Stimulated activated naive B cell treated with anti-CD40 and anti-IgM and Interleukin-4, amounts not matched to agents 10 μg/mL and 1 μg/mL and 100 μg/mL, for 72 hours (primary cell): Measurements from ENCODE around the gene PREPL.

Source experiments
- ATAC-seq, 2 donors: fragments of 150-1000 bp; cut with Tn5 transposase; replicated peaks; 2 replicates each; pipeline ENCODE4 v1.10.0; 2021; ENCODE audit warnings: moderate library complexity in 1 of 2
- DNase-seq: peaks from one replicate; pipeline ENCODE4 v3.0.0; 2021
- H3K27ac Mint-ChIP-seq: one replicate; pipeline ENCODE4 v1.8.0; 2022; ENCODE audit warnings: mild to moderate bottlenecking, mixed read lengths
- H3K27me3 Mint-ChIP-seq, 2 donors: one replicate each; pipeline ENCODE4 v1.8.0; 2022; ENCODE audit warnings: mixed read lengths in 2 of 2
- H3K36me3 Mint-ChIP-seq, 2 donors: one replicate each; pipeline ENCODE4 v1.8.0; 2022; ENCODE audit warnings: mixed read lengths in 2 of 2, mild to moderate bottlenecking in 1 of 2
- H3K4me1 Mint-ChIP-seq, 2 donors: one replicate each; pipeline ENCODE4 v1.8.0; 2022; ENCODE audit warnings: mixed read lengths in 2 of 2, mild to moderate bottlenecking in 1 of 2
- H3K4me3 Mint-ChIP-seq, 2 donors: one replicate each; pipeline ENCODE4 v1.8.0; 2022; ENCODE audit warnings: mild to moderate bottlenecking in 2 of 2, mixed read lengths in 2 of 2, moderate library complexity in 1 of 2
- H3K9me3 Mint-ChIP-seq, 2 donors: one replicate each; pipeline ENCODE4 v1.8.0; 2022; ENCODE audit warnings: mixed read lengths in 2 of 2, mild to moderate bottlenecking in 1 of 2

Gene PREPL

DNA sequence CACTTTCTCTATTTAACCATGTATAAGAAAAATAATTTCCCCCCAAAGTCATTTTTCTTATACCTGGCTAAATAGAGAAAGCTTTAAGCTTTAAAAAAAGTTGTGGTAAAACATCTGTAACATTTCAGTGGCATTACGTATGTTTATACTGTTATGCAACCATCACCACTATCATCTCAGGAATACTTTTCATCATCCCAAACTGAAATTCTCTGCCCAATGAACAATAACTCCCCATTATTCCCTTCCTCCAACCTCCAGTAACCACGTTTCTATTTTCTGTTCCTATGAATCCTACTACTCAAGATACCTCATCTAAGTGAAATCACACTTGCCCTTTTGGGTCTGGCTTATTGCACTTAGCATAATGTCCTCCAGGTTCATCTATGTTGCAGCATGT, 87.7 kb downstream of the PREPL start:
- peaks cover 0 to 1% of the 10 kb centered on the region in 2 donors for H3K4me1 Mint-ChIP-seq
- H3K4me3 Mint-ChIP-seq, result no peak overlapping the region
- H3K9me3 Mint-ChIP-seq, result peaks cover 0 to 7% of the 10 kb centered on the region in 2 donors
- H3K36me3 Mint-ChIP-seq, result no peaks in the 10 kb centered on the region
- ATAC-seq (no peak), DNase-seq (no peak)
- no peak overlapping the region for H3K27ac Mint-ChIP-seq
- H3K27me3 Mint-ChIP-seq, result no peaks in the 10 kb centered on the region

DNA sequence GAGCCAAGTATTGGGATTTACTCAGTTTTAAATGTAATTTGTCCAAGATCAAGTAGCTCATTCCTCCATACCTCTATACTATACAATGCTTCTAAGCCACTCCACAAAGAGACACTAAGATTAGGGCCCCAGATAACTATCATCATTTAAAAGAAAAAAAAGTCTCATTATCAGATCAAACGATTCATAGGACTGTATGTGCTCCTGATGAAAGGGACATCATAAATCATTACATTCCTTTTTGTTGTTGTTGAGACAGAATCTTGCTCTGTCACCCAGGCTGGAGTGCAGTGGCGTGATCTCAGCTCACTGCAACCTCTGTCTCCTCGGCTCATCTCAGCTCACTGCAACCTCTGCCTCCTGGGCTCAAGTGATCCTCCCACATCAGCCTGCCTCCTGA, 88.2 kb downstream of the PREPL start:
- H3K27me3 Mint-ChIP-seq, result no peaks in the 10 kb centered on the region
- H3K27ac Mint-ChIP-seq, result no peak overlapping the region
- no peak overlapping the region for H3K4me3 Mint-ChIP-seq
- no peaks in the 10 kb centered on the region for H3K36me3 Mint-ChIP-seq
- peaks cover 0 to 7% of the 10 kb centered on the region in 2 donors for H3K9me3 Mint-ChIP-seq
- peaks cover 0 to 2% of the 10 kb centered on the region in 2 donors for H3K4me1 Mint-ChIP-seq
- DNase-seq (no peak), ATAC-seq (no peak)

DNA sequence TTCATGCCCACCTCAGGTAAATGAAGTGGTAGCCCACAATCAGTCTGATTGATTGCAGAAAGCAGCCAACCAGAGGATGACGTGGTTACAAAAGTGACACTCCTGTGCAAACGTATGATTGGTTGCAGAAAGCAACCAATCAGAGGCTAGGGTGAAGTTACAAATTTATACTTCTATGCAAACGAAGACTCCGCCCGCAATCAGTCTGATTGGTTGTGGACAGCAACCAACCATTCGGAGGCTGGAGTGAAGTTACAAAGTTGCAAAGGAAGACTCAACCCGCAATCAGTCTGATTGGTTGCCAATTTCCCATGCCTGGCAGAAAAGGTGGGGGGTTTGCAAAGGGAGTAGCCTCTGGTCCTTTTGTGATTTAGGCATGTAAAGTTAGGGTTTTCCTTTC, 90.0 kb downstream of the PREPL start:
- no peak overlapping the region for H3K27ac Mint-ChIP-seq
- peaks cover 0 to 2% of the 10 kb centered on the region in 2 donors for H3K4me1 Mint-ChIP-seq
- H3K27me3 Mint-ChIP-seq, result no peaks in the 10 kb centered on the region
- H3K4me3 Mint-ChIP-seq, result no peak overlapping the region
- peaks cover 0 to 7% of the 10 kb centered on the region in 2 donors for H3K9me3 Mint-ChIP-seq
- ATAC-seq (no peak), DNase-seq (no peak)
- no peaks in the 10 kb centered on the region for H3K36me3 Mint-ChIP-seq

DNA sequence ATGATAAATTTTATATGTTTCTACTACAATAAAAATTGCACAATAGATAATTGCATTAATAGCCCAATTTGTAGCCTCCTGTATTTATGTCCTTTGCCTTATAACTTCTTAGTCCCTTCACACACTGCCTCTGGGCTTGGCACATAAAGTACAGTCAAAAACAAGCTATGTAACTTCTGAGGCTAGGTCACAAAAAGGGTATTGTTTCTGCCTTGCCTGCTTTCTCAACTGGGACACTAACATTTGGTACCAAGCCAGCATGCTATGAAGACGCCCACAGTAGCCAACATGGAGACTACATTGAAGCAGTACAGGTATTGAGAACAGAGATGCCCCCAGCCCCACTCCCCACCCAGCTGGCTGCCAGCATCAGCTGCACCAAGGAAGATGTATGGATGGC, 91.5 kb downstream of the PREPL start:
- no peaks in the 10 kb centered on the region for H3K36me3 Mint-ChIP-seq
- H3K4me3 Mint-ChIP-seq, result no peak overlapping the region
- H3K9me3 Mint-ChIP-seq, result peaks cover 0 to 7% of the 10 kb centered on the region in 2 donors
- ATAC-seq (no peak), DNase-seq (no peak)
- no peaks in the 10 kb centered on the region for H3K27me3 Mint-ChIP-seq
- H3K27ac Mint-ChIP-seq, result no peak overlapping the region
- H3K4me1 Mint-ChIP-seq, result peaks cover 0 to 2% of the 10 kb centered on the region in 2 donors

DNA sequence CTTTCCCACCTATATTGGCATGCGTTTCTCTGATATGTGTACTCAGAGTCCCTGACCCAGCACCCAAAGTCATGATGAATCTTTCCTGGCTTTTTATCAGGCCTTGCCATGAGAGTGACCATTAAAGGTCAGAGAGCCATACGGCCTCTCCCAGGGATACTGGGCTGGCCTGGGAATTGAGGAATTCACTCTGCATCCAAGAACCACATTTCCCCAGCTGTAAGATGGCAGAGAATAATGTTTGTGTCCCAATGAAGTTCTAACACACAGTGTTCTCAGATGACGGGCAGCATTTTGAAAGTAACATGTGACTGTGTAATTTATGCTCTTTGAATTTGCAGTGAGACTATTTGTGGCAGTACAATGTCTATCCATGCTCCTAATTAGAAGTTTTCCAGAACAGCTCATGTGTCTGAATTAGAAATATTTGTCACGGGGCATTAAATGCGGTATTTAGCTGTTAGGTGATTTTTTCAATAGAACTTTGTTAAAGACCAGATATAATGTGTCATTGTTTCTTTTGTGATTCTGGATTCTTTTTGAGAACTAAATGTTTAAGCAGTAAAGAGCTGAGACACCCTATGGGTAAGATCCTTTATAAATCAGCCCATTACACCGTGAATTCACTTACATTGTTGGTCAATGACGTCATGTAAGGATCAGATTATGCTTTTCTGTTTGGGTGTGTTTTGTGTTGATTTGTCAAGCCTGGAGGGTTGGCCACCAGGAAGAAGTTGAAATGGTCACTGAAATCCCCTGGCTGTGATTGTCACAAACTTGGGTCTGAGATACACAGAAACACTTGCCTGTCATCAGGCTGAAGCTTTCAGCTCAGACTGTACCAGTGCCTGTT, 93.3 kb downstream of the PREPL start:
- Mint-ChIP-seq H3K4me3 (no peak overlapping the region), H3K36me3 (no peaks in the 10 kb centered on the region), H3K9me3 (peaks cover 0 to 7% of the 10 kb centered on the region in 2 donors), H3K27ac (no peak overlapping the region), H3K4me1 (peaks cover 0 to 2% of the 10 kb centered on the region in 2 donors), H3K27me3 (no peaks in the 10 kb centered on the region)
- ATAC-seq (no peak), DNase-seq (no peak)
